Glomerular endothelial cell (primary cell): ENCODE results near the gene PAX2. TPM values are rescaled to one million over a fixed set of nuclear protein-coding genes. Genes with fewer than 3 reads are reported as not detected.

Experiments used
- DNase-seq: peaks from one replicate; pipeline ENCODE4 v3.0.0-alpha.2; 2011; ENCODE audit warnings: low read depth, low spot score; ENCODE audit errors: extremely low read depth
- total RNA-seq: library from RNA; depleted of rRNA; stranded (reverse); fragments of >200 nt; gene quantifications from 2 replicates; pipeline ENCODE4 v1.2.3, GENCODE V29; 2015

PAX2 gene
- total RNA-seq, 1 donor from 2014 or later: 3.9 TPM

DNA sequence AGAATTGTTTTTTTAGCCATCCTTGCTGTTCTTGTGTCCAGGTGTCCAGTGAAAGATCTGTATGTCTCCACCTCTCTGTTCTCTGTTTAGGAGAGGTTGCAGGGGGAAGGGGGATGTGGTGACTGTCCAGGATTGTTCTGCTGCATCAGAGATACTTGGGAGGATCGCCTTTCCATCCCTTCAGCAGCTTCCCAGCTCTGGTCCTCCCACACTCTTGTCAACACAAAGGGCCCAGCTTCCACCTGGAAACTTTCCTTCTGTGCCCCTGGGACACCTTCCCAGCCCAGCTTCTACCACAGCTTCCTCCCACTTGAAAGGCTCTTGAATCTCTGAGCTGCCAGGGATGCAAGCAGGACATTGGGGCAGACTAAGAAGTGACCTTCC lies 85.3 kb downstream of the PAX2 start:
- DNase-seq: no peak

DNA sequence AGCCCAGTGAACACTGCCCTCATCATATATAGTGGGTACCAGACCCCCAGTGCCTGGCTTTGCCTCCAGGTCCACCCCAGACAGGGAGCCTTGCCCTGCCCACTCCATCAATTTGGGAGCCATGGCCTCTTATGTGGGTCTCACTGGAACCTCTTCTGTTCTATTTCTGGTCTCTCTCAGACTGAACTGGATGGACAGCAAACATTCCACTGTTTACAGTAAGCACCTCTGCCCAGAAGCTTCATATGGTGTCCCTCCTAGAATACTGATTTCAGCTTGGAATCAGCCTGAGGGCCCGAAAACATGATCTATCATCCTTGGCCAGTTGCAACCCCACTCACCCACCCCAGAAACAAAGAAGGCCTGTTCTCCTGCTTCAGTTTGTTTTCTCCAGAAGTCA lies 86.4 kb downstream of the PAX2 start:
- DNase-seq: no peak

DNA sequence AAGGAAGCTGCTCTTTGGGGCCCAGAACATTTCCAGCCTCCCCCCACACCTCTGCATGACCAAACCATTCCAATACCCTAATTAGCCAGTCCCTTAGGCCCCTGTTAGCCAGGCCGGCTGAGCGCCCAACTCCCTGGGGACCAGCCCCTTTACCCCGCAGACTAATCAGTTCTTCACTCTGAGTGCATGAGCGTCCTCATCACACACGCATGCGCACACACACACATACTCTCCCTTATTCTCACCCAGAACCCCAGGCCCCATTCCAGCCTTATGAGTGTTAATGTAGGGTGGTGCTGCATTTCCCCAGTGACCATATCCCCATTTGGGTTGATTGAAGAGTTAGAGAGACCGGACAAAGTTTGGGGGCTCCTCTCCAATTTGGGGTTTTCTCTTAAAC lies 90.4 kb downstream of the PAX2 start:
- no peak for DNase-seq

DNA sequence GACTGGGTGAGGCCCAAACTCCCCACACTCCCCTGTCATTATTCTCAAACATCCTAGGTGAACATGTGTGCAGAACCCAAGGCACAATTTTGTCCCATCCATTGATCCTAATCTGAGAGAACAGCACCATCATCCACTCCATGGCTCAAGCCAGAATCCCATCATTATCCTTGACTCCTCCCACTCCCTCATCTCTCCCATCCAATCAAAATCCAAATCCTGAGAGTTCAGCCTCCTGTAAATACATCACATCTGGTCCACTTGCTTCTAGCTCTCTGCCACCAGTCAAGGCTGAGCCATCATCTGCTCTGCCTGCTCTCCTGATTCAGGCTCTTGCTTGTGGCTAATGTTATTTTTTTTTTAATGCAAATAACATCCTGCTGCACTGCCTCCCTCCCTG lies 91.5 kb downstream of the PAX2 start:
- no peak for DNase-seq

DNA sequence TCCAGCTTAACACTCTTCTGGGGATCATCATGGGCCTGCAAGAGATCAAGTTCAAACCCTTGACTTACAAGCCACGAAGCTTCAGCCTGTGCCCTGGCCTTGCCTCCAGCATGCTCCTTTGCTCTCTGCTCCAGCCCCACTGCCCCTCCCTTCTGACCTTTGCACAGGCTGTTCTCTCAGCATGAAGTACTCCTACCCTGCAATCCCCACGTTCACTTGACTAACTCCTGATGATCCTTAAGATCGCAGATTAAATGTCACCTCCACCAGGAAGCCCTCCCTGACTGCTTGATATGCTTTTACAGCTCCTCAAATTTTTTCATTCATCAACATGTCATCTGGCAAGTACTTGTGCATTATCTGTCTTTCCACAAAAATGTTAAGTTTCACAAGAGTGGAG lies 91.9 kb downstream of the PAX2 start:
- no peak for DNase-seq

DNA sequence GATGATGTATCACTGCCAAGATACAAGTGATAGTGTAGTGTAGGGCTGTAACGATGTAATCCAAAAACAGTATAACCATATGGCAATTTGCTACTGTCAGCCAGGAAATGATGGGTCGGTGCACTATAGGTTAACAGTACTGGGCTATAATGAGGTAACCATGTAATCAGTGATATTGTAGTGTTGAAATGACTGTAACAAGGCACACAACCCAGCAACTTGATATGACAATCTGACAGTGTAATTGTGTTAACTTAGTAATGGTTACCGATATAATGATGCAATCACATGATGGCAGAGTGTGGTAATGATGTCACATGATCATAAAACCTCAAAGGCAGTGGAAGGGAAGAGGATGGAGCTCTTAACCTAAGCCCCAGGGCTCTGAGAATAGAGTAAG lies 93.6 kb downstream of the PAX2 start:
- DNase-seq: no peak

DNA sequence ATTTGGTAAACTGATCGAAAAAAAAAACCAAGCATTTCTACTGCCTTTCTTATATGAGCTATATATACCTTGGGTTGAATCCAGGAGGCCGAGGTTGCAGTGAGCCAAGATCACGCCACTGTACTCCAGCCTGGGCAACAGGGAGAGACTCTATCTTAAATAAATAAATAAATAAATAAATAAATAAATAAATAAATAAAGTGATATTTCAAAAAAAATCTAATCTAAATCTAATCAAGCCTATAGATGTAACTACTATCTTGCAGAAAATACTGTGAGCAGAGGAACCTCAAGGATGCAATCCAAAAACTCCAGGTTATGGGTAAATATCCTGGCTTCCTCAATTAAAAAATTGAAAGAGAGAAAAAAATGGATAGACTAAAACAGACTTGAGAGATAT lies 96.1 kb downstream of the PAX2 start:
- no peak for DNase-seq

DNA sequence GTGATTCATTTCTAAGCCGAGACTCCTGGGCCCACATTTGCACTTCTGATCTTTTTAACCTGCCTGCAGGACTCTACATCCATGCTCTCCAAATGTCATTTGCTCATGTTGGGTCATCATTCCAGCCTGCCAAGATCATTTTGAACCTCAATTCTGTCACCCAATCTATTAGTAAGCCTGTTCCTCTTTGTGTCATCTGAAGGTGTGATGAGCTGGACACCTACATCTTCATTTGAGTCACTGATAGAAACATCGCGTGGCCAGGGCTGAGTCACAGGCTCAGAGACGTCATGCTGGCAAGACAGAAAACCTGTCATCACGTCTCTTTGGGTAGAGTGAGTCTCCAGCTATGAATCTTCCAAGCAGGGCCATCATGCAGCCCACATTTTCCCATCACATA lies 102.1 kb downstream of the PAX2 start:
- DNase-seq: no peak

DNA sequence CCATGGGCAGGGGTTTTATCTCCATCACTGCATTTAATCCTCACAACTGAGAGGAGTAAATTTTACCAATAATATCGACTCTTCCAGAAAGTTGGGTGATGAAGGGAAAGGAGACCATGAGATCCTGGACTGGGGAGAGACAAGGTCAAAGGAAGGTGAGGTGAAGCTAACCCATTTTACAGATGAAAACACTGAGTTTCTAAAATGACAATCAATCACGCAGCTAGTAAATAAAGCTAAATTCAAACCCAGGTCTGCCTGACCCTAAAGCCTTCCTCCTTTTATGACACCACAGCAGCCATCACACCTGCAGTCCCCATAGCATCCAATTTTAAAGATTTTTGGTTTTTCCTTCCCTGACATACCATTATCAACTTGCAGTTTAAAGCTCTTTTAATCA lies 103.4 kb downstream of the PAX2 start:
- DNase-seq: no peak

DNA sequence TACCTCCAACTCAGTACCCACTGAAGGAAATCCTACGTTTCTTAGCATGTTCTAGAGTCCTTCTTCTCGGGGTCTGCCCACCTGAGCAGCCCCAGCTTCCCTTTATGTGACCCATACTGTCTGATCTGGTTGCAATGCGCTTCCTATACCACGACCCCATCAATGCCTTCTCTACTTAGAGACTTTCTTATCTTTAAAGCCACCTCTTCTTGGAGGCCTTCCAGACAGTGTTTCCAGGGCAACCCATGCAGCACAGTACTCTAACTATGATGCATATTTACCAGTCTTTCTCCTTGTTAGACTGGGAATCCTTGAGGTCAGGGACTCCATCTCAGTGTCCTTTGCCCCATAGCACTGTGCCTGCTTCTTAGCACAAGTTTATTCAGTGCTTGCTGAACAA lies 112.9 kb downstream of the PAX2 start:
- no peak for DNase-seq

DNA sequence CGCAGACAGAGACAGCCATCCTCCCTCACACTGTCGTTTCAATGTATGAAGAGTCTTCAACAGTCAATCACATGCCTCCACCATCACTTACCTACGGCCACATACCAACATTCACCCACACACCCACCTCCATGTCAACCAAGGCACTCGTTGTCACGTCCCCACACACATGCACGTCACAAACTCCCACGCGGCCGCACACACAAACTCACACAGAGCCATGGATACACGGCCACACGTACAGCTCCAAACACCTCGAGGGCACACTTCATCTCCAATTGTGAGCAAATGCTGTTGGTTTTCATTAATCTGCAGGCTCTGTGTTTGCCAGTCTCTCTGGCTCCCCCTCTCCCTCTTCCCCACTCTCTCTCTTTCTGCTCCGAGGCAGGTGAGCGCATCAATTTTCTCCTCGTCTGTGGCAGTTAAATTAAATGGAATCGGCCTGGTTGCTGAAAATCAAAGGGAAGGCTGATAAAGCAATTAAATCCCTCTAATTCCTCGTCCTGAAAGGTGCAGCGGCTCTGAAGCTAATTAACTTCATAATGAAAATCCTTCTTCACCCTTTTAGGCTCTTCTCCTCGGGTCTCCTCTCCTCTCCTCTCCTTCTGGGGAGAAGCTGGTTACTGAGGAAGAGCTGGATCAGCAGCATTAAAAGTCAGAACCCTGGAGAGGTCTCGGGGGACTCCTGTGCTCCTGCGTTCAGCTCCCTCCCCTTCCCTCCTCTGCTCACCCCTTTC lies 113.5 kb downstream of the PAX2 start:
- DNase-seq: no peak

DNA sequence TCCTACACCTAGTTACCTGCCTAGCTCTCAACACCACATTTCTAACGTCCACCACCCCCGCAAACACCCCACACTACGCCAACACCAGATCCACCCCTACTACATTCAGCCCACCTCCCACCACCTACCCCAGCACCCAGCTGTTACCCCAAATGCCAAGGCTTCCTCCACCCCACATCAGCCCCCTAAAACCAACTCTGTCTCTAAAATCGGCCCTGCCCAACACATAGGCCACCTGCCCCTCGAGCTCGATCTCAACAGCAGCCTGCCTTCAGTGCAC lies 114.0 kb downstream of the PAX2 start:
- DNase-seq: no peak

DNA sequence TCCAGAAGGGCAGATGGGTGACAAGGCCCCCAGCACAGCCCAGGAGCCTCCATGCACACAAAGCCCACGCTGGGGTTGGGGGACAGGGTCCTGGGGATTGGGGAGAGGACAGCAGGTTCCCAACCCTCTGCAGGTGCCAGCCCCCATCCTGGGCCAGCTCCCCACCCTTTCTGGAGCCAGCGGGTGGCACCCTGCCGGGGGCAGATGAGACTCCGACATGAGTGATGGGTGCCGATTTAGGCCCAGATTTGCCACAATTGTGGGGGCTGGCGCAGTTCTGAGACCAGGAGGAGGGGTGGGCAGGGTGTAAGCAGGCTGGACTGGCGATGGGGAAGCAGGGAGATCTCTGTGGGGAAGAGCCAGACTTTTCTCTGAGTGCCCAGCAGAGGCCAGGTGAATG lies 118.1 kb downstream of the PAX2 start:
- no peak for DNase-seq

DNA sequence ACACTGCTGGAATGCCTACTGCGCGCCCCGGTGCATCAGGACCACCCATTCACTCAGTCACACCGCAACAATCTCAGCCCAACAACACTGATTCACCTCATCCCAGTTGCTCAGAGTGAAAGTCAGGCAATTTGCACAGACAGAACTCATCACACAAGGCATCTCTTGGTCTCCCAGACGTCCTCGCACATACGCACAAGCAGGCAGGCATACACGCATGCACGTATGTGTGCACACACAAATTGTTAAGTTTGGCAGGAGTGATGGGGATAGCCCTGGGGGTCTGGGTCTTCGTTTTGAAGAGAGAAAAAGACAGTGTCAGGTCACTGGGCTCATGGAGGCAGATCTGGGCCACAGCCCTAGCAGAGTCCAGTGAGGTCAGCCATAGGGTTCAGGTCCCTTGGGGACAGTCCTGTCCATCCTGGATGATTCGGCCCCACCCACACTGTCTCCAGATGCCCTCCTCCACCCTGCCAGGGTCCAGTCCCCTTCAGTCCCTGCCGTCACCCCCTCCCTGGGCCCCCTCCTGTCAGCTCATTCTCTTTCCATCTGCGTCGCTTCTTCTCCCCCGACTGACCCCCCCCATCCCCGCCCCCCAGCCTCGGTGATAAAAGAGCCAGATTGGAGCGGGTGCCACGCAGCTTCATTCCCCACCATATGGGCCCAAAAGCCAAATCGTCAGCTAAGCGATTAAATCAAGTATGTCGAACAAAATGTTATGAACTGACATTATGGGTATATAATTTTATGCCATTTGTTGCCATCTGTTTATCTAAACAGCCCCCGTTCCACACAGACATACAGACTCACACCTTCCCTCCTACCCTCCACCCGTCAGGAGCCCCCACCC lies 118.9 kb downstream of the PAX2 start:
- no peak for DNase-seq

DNA sequence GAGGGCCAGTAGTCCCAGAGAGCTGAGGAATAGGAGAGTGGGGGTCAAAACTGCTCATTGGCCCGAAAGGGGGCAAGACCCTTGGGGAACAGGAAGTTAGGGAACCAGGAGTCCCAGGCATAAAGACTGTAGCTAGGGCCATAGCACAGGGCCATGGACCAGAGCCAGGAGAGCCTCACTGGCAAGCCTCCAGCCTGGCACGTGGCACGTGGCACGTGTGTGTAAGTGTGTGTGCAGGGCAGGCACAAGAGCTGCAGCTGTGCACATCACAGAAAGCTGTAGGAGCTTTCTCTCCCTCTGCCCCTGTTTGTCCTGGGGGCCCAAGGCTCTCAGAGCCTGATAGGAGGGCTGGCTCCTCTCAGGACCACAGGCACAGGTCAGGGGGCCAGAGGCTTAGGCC lies 119.6 kb downstream of the PAX2 start:
- no peak for DNase-seq

DNA sequence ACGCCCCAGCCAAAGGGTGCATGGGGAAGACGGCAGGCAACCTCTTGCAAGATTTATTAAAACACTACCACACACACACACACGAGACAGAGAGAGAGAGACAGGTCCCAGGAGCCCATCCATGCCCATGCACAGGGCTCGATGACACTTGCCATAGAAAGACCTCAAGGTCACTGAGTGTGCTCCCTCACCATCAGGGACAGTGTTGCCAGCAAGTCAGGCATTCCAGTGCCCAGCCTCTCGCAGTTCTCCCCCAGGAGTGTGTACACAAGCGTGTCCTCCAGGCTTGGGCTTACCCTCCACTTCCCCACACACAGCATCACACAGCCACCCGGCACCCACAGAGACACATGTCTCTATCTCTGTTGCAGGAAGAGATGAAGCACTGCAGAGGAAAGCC lies 120.6 kb downstream of the PAX2 start:
- no peak for DNase-seq

DNA sequence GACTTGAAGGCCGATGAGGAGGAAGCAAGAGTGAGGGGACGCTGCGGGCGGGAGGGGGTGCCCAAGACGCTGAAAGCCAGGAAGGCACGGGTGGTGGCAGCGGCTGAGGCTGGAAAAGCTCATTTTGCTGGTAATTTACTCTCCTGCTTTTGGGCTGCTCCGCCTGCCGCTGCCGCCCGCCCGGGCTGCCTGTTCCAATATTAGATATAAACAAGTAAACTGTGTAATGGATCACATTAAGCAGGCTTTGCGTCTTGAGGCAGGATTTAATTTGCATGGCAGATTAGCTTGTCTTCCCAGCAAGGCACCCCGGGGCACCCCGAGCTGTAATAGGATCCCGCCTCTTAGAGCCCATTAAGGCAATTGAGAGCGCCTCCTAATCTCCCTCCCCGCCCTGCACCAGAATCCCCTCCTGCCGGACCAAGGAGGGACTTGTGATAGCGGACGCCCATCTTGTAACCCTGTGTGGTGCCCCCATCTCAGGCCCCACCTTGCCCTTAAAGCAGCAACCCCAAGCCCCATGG lies 121.3 kb downstream of the PAX2 start:
- DNase-seq: no peak

DNA sequence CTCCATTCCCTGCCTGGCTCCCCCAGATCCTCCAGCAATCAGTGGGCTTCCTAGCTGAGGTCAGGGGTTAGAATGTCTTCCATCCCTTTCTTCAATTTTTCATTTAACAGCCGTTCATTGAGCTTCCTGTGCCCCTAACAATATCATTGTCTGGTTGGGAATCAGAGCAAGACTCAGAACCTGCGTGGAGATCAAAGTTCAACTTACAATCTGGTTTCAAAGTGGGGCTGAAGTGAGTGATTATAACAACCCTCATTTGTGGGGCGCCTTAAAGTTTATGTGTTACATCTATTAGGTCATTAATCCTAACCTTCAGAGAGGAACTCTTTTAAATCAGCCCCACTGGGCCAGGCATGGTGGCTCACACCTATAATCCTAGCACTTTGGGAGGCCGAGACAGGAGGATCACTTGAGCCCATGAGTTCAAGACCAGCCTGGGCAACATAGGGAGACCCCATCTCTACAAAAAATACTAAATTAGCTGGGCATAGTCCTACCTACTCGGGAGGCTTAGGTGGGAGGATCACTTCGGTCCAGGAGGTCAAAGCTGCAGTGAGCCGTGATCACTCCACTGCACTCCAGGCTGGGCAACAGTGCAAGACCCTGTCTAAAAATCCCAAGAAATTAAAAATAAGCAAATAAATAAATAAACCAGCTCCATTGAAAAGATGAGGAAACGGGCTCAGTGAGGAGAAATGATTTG lies 122.0 kb downstream of the PAX2 start:
- no peak for DNase-seq

DNA sequence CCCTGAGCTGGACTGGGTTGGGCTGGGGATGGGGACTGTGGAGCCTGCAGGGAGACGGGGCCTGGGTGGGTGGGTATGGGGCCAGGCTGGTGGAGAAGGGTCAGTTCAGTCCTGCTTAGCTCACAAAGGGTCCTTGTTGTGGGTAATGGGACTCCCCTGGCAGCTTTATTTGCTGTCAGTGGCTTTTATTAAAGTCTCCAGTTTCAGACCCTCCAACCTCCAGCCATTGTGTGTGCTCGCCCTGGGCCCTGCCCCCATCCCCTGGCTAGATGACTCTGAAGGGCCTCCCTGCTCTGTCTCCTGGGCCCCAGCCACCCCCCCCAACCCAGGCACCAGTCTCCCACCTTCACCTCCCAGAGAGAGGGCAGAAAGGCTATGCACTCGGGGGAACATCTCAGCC lies 123.0 kb downstream of the PAX2 start:
- DNase-seq: no peak

DNA sequence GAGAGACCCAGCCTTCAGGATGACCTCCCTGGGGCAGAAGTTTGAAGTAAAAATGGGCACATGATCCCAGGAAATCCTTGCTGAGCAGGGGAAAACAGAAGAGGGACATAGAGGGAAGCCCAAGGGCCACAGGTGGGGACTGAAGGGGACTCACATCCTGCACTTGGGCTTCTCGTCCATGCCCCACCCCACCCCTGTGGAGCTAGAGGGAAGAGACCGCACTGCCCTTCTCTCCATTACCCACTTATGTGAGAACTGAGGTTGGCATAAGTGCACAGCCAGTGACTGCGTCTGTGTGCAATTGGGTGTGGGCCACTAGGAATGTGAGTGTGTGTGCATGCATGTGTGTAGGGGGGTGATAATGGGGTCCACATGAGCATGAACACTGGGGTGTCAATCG lies 124.0 kb downstream of the PAX2 start:
- DNase-seq: no peak

DNA sequence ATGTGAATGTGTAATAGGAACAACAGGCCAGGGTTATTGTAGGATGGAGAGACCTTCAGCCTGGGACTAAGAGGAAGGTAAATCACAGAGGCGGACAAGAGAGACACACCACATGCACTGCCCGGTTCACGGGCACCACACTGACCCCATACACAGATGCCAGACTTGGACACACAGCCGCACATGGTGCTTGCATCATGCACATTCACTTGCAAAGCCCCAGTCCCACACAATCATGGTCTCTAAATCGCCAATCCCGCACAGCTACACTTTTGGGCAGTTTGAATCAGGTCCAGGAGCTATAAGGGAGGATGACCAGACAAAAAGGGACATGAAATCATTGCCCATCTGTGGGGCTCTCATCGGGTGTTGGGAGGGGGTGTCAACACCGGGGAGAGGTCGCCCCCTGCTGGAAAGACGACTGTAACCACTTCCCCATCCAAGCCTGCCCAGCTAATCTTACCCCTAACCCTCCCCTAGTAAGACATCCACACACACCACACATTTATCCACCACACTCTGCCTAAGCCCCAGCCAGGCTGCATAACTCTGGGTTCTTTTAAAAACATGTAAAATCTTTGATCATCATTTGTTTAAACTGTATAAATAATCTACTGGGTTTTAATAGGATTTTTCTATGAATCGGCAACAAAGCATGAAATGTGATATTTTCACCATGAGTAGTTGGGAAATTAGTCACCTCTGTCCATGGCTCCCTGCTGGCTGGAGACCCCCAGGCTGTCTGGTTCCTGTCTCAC lies 126.8 kb downstream of the PAX2 start:
- DNase-seq: no peak
